GM12892 (cell line): ENCODE measurements around the gene UBXN6.

ENCODE experiments used
- POLR2A ChIP-seq: IDR thresholded peaks from 2 replicates; pipeline ENCODE4 v1.6.1; 2011; ENCODE audit warnings: low read depth, low read length, control low read depth
- POLR2AphosphoS5 ChIP-seq: IDR thresholded peaks from 2 replicates; pipeline ENCODE4 v1.6.1; 2011; ENCODE audit warnings: low read depth, low read length, control low read depth
- TAF1 ChIP-seq: IDR thresholded peaks from 2 replicates; pipeline ENCODE4 v1.6.1; 2011; ENCODE audit warnings: low read depth, mild to moderate bottlenecking, control low read depth, low read length, borderline replicate concordance

DNA sequence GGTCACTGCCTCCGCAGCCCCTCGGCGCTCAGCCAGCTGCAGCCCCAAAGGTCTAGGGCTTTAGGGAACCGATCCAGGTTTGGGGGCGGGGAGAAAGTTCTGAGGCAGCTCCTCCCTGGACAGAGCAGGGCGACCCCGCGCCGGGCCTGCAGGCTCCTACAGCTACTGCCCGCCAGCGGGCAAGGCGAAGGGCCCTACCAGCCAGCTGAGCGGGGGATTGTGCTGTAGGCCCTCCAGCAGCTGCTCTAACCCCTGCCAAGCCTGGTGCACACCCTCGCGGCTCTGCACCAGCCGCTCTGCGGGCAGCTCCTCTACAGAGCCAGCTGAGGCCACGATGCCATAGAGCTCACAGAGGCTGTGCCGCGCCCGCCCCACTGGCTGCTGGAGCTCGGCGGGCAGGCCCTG lies 46.7 kb upstream of the UBXN6 start:
- TF ChIP-seq POLR2AphosphoS5 (no peak), TAF1 (no peak), POLR2A (no peak)
